Measurements from ENCODE around the gene SIL1.

- TF ChIP-seq, protein P1, sequence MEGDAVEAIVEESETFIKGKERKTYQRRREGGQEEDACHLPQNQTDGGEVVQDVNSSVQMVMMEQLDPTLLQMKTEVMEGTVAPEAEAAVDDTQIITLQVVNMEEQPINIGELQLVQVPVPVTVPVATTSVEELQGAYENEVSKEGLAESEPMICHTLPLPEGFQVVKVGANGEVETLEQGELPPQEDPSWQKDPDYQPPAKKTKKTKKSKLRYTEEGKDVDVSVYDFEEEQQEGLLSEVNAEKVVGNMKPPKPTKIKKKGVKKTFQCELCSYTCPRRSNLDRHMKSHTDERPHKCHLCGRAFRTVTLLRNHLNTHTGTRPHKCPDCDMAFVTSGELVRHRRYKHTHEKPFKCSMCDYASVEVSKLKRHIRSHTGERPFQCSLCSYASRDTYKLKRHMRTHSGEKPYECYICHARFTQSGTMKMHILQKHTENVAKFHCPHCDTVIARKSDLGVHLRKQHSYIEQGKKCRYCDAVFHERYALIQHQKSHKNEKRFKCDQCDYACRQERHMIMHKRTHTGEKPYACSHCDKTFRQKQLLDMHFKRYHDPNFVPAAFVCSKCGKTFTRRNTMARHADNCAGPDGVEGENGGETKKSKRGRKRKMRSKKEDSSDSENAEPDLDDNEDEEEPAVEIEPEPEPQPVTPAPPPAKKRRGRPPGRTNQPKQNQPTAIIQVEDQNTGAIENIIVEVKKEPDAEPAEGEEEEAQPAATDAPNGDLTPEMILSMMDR (IDR thresholded peaks at IDR 0.05; ENCODE audit: low read depth, low read length, poor library complexity, severe bottlenecking), result no peak
- TF ChIP-seq EZH2phosphoT487 (IDR thresholded peaks at IDR 0.05; ENCODE audit: borderline replicate concordance, low read length), result no peak
Observed at GRCh38 chr5:139155333-139155732, 42.8 kb downstream of the SIL1 start.
